T-helper 17 cell (primary cell): Measurements from ENCODE around the gene HID1. TPM values are rescaled to one million over a fixed set of nuclear protein-coding genes. Genes with fewer than 3 reads are reported as not detected.
A peak's percentile ranks its signal among the peaks of the same experiment; 100 is the strongest.
"Not testable (repeated sequence)": the region's sequence is repeated elsewhere in the genome, so short reads cannot be mapped to it uniquely, and the experiment has no call there.

Experiments
- ATAC-seq: fragments of 150-1000 bp; cut with Tn5 transposase; 2 replicates; pipeline ENCODE4 v1.10.0; 2021; ENCODE audit warnings: mild to moderate bottlenecking, moderate library complexity
- DNase-seq, 3 donors: peaks; one replicate each; pipeline versions ENCODE4 v3.0.0 to v3.0.0-alpha.2; 2020 to 2021
- H3K9me3 ChIP-seq: one replicate; pipeline ENCODE4 v1.7.0; 2013; ENCODE audit warnings: low read length, mild to moderate bottlenecking; ENCODE audit not compliant: control insufficient read depth, poor library complexity, severe bottlenecking
- H3K27ac Mint-ChIP-seq: one replicate; pipeline ENCODE4 v1.8.0; 2022; ENCODE audit warnings: mild to moderate bottlenecking, moderate library complexity, mixed read lengths
- H3K27me3 Mint-ChIP-seq: one replicate; pipeline ENCODE4 v1.8.0; 2022; ENCODE audit warnings: mixed read lengths
- H3K36me3 Mint-ChIP-seq: one replicate; pipeline ENCODE4 v1.8.0; 2022; ENCODE audit warnings: low read depth, mixed read lengths
- H3K4me1 Mint-ChIP-seq: one replicate; pipeline ENCODE4 v1.8.0; 2022; ENCODE audit warnings: mild to moderate bottlenecking, mixed read lengths
- H3K4me3 Mint-ChIP-seq: one replicate; pipeline ENCODE4 v1.8.0; 2022; ENCODE audit warnings: mild to moderate bottlenecking, moderate library complexity, mixed read lengths
- total RNA-seq, 4 donors: library from RNA in 2 of 4; stranded (reverse) in 2 of 4; gene quantifications; one replicate each; pipeline ENCODE4 v1.2.3 and lab custom pipeline; 2022 to 2026

The HID1 gene
- total RNA-seq, 2 donors from 2014 or later: 10.6 to 14.9 TPM

GRCh38 chr17:74987909-74988711 lies 15.6 kb upstream of the HID1 start:
- Mint-ChIP-seq H3K4me3 (peak overlapping the region; percentile 82), H3K27ac (no peak overlapping the region), H3K27me3 (peaks cover 4% of the 10 kb centered on the region), H3K4me1 (peaks cover 11% of the 10 kb centered on the region), H3K36me3 (no peaks in the 10 kb centered on the region)
- peak; percentile 54 for ATAC-seq
- H3K9me3 ChIP-seq: no peaks in the 10 kb centered on the region
- peak in 2 of 3 donors; percentile 23 for DNase-seq

GRCh38 chr17:74987418-74987908 lies 14.9 kb upstream of the HID1 start, which contains the start of gene CDR2L:
Gene CDR2L, plus strand, starts transcription at chr17:74987632. Its CDS starts 412 bp downstream, at chr17:74988044.
- Mint-ChIP-seq H3K4me3 (peak within 1 kb of the TSS; percentile 89), H3K27me3 (peaks cover 1% of the 10 kb centered on the region), H3K36me3 (no peaks in the 10 kb centered on the region), H3K27ac (peak within 1 kb of the TSS; percentile 71), H3K4me1 (peaks cover 11% of the 10 kb centered on the region)
- ATAC-seq (peak; percentile 97), DNase-seq (peak; percentile 89 to 92 (median 91))
- H3K9me3 ChIP-seq: no peaks in the 10 kb centered on the region

- Mint-ChIP-seq H3K36me3 (no peaks in the 10 kb centered on the region), H3K27me3 (no peaks in the 10 kb centered on the region), H3K4me3 (no peak overlapping the region), H3K4me1 (peaks cover 16% of the 10 kb centered on the region), H3K27ac (no peak overlapping the region)
- no peaks in the 10 kb centered on the region for H3K9me3 ChIP-seq
- ATAC-seq (no peak), DNase-seq (no peak)
These were observed 13.6 kb upstream of the HID1 start for GRCh38 chr17:74986206-74986576.

- H3K27ac Mint-ChIP-seq, ATAC-seq, H3K27me3 Mint-ChIP-seq, H3K9me3 ChIP-seq, H3K36me3 Mint-ChIP-seq, DNase-seq: not testable (repeated sequence)
- peaks cover 21% of the 10 kb centered on the region for H3K4me1 Mint-ChIP-seq
- peak overlapping the region; percentile 36 for H3K4me3 Mint-ChIP-seq
These were observed 10.2 kb upstream of the HID1 start for GRCh38 chr17:74982663-74983313.

- Mint-ChIP-seq H3K27ac (peak overlapping the region; percentile 67), H3K4me1 (peaks cover 18% of the 10 kb centered on the region), H3K27me3 (no peaks in the 10 kb centered on the region), H3K36me3 (no peaks in the 10 kb centered on the region), H3K4me3 (peak overlapping the region; percentile 85)
- H3K9me3 ChIP-seq: no peaks in the 10 kb centered on the region
- peak; percentile 95 for ATAC-seq
- peak; percentile 71 to 79 (median 77) for DNase-seq
These were observed 9.6 kb upstream of the HID1 start for GRCh38 chr17:74981979-74982662.

- ATAC-seq (peak; percentile 29), DNase-seq (no peak)
- Mint-ChIP-seq H3K27me3 (no peaks in the 10 kb centered on the region), H3K4me3 (peak overlapping the region; percentile 85), H3K36me3 (no peaks in the 10 kb centered on the region), H3K4me1 (peaks cover 15% of the 10 kb centered on the region), H3K27ac (peak overlapping the region; percentile 67)
- H3K9me3 ChIP-seq: no peaks in the 10 kb centered on the region
These were observed 8.9 kb upstream of the HID1 start for GRCh38 chr17:74981318-74981978.

- ATAC-seq (no peak), DNase-seq (no peak)
- peaks cover 15% of the 10 kb centered on the region for H3K4me1 Mint-ChIP-seq
- no peak overlapping the region for H3K27ac Mint-ChIP-seq
- H3K27me3 Mint-ChIP-seq: peaks cover 2% of the 10 kb centered on the region
- H3K9me3 ChIP-seq: no peaks in the 10 kb centered on the region
- H3K36me3 Mint-ChIP-seq: no peaks in the 10 kb centered on the region
- H3K4me3 Mint-ChIP-seq: peak overlapping the region; percentile 25
These were observed 7.0 kb upstream of the HID1 start for GRCh38 chr17:74979408-74980146.

- H3K9me3 ChIP-seq: no peaks in the 10 kb centered on the region
- H3K4me1 Mint-ChIP-seq: peaks cover 12% of the 10 kb centered on the region
- peaks cover 7% of the 10 kb centered on the region for H3K27me3 Mint-ChIP-seq
- H3K4me3 Mint-ChIP-seq: no peak overlapping the region
- H3K27ac Mint-ChIP-seq: no peak overlapping the region
- ATAC-seq: no peak
- no peaks in the 10 kb centered on the region for H3K36me3 Mint-ChIP-seq
- DNase-seq: no peak
These were observed 5.7 kb upstream of the HID1 start for GRCh38 chr17:74978240-74978639.

GRCh38 chr17:74977802-74978201 lies 5.2 kb upstream of the HID1 start:
- Mint-ChIP-seq H3K27ac (no peak overlapping the region), H3K4me1 (peaks cover 17% of the 10 kb centered on the region), H3K27me3 (peaks cover 11% of the 10 kb centered on the region)

GRCh38 chr17:74975943-74976342 lies 3.4 kb upstream of the HID1 start:
- no peak for ATAC-seq
- H3K27me3 Mint-ChIP-seq: peaks cover 11% of the 10 kb centered on the region
- peaks cover 2% of the 10 kb centered on the region for H3K36me3 Mint-ChIP-seq
- no peak for DNase-seq
- peaks cover 11% of the 10 kb centered on the region for H3K4me1 Mint-ChIP-seq
- H3K9me3 ChIP-seq: no peaks in the 10 kb centered on the region
- no peak overlapping the region for H3K4me3 Mint-ChIP-seq
- no peak overlapping the region for H3K27ac Mint-ChIP-seq

More at GRCh38 chr17:74977802-74978201, 5.2 kb upstream of the HID1 start:
- H3K36me3 Mint-ChIP-seq: peaks cover 2% of the 10 kb centered on the region
- no peak overlapping the region for H3K4me3 Mint-ChIP-seq
- ATAC-seq (no peak), DNase-seq (no peak)
- H3K9me3 ChIP-seq: no peaks in the 10 kb centered on the region

- Mint-ChIP-seq H3K4me1 (peaks cover 6% of the 10 kb centered on the region), H3K27ac (no peak overlapping the region), H3K4me3 (peak overlapping the region; percentile 93), H3K36me3 (peaks cover 2% of the 10 kb centered on the region), H3K27me3 (peaks cover 11% of the 10 kb centered on the region)
- H3K9me3 ChIP-seq: no peaks in the 10 kb centered on the region
- ATAC-seq (no peak), DNase-seq (no peak)
These were observed 392 bp upstream of the HID1 start for GRCh38 chr17:74972973-74973328.

- Mint-ChIP-seq H3K36me3 (peaks cover 2% of the 10 kb centered on the region), H3K27ac (no peak overlapping the region), H3K27me3 (peaks cover 11% of the 10 kb centered on the region), H3K4me1 (peaks cover 6% of the 10 kb centered on the region), H3K4me3 (peak overlapping the region; percentile 93)
- no peak for DNase-seq
- no peaks in the 10 kb centered on the region for H3K9me3 ChIP-seq
- ATAC-seq: no peak
These were observed 785 bp downstream of the HID1 start for GRCh38 chr17:74971842-74972106.
